HFFc6 (cell line): ENCODE data around the gene FRMD1. TPM values are rescaled to one million over a fixed set of nuclear protein-coding genes. Genes with fewer than 3 reads are reported as not detected.

Source experiments
- DNase-seq: peaks from one replicate; pipeline ENCODE4 v3.0.0-alpha.2; 2018
- H3K27ac Mint-ChIP-seq: 2 replicates; pipeline ENCODE4 v1.8.0; 2020; ENCODE audit warnings: mild to moderate bottlenecking, mixed read lengths
- H3K27me3 Mint-ChIP-seq: 2 replicates; pipeline ENCODE4 v1.8.0; 2021; ENCODE audit warnings: mild to moderate bottlenecking, moderate library complexity, mixed read lengths; ENCODE audit not compliant: insufficient read depth
- H3K36me3 Mint-ChIP-seq: 2 replicates; pipeline ENCODE4 v1.8.0; 2021; ENCODE audit warnings: low read depth, mixed read lengths
- H3K4me1 Mint-ChIP-seq: 2 replicates; pipeline ENCODE4 v1.8.0; 2020; ENCODE audit warnings: low read depth, mixed read lengths
- H3K4me3 Mint-ChIP-seq: 2 replicates; pipeline ENCODE4 v1.8.0; 2020; ENCODE audit warnings: mild to moderate bottlenecking, moderate library complexity, mixed read lengths
- H3K9me3 Mint-ChIP-seq: 2 replicates; pipeline ENCODE4 v1.8.0; 2020; ENCODE audit warnings: mild to moderate bottlenecking, mixed read lengths
- CTCF ChIP-seq: fragments of 200-600 bp; sonication (generic); IDR thresholded peaks from 2 replicates; pipeline ENCODE4 v1.5.0; 2021; ENCODE audit warnings: antibody characterized with exemption, mild to moderate bottlenecking
- total RNA-seq, 6 experiments: library from RNA; stranded (reverse); fragmentation: NEBNext Ultra II Directional; extraction: Animal tissue kit (Norgen Biotek cat#: 25700); gene quantifications; 2 replicates in 1 of 6; 3 replicates in 5 of 6; pipeline ENCODE4 v1.2.3, GENCODE V29; 2021

The FRMD1 gene
- total RNA-seq, 6 experiments from 2014 or later = not detected

DNA sequence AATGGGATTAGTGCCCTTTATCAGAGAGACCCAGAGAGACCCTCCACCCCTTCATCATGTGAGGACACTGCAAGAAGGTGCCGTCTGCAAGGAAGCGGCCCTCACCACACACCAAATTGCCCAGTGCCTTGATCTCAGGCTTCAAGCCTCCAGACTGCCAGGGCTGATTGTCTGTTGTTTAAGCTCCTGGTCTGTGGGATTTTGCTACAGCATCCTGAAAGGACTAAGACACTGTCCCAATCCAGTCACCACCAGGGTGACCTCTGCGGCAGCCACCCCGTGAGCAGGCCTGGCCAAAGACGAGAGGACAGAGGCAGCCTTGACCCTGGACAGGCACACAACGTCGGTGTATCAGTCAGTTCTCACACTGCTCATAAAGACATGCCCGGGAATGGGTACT lies 13.5 kb upstream of the FRMD1 start:
- H3K9me3 Mint-ChIP-seq = peaks cover 13% of the 10 kb centered on the region; the same call in 1 of the 2 replicates
- no peaks in the 10 kb centered on the region for H3K36me3 Mint-ChIP-seq

GRCh38 chr6:168091381-168092264 lies 12.6 kb upstream of the FRMD1 start:
- H3K4me3 Mint-ChIP-seq = no peak overlapping the region
- H3K4me1 Mint-ChIP-seq = no peaks in the 10 kb centered on the region
- DNase-seq = no peak
- TF ChIP-seq CTCF = no peak
- H3K36me3 Mint-ChIP-seq = no peaks in the 10 kb centered on the region
- peaks cover 24% of the 10 kb centered on the region for H3K27me3 Mint-ChIP-seq
- H3K27ac Mint-ChIP-seq = no peak overlapping the region
- peaks cover 13% of the 10 kb centered on the region; the same call in 1 of the 2 replicates for H3K9me3 Mint-ChIP-seq

More for the DNA sequence above, 13.5 kb upstream of the FRMD1 start:
- H3K27me3 Mint-ChIP-seq = peaks cover 23% of the 10 kb centered on the region
- H3K4me1 Mint-ChIP-seq = no peaks in the 10 kb centered on the region
- no peak for DNase-seq
- no peak overlapping the region for H3K4me3 Mint-ChIP-seq
- H3K27ac Mint-ChIP-seq = no peak overlapping the region
- no peak for TF ChIP-seq CTCF

DNA sequence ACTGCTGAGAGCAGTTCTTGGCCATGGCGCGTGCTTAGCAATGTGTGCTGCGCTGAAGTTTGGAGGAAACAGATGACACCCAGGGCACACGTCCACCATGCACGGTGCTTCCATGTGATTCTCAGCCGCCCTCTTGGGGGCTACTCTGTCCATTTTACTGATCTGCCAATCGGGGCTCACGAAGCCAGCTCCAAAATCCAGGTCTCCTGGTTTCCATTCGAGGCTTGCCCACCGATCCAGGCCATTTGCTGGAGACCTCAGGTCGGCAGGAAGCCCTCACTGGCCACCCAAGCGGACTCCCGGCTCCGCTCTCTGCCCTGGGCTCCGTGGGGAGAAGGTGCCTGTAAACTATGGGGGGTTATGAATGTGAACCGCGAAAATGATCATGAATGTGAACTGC lies 11.7 kb upstream of the FRMD1 start:
- TF ChIP-seq CTCF = no peak
- Mint-ChIP-seq H3K27ac (no peak overlapping the region), H3K36me3 (no peaks in the 10 kb centered on the region), H3K9me3 (peaks cover 13% of the 10 kb centered on the region; the same call in 1 of the 2 replicates), H3K4me3 (no peak overlapping the region), H3K27me3 (peaks cover 23% of the 10 kb centered on the region), H3K4me1 (no peaks in the 10 kb centered on the region)
- DNase-seq = no peak

GRCh38 chr6:168090064-168090690 lies 11.2 kb upstream of the FRMD1 start:
- no peak for TF ChIP-seq CTCF
- Mint-ChIP-seq H3K27ac (no peak overlapping the region), H3K4me3 (no peak overlapping the region), H3K36me3 (no peaks in the 10 kb centered on the region), H3K4me1 (no peaks in the 10 kb centered on the region), H3K27me3 (peaks cover 23% of the 10 kb centered on the region), H3K9me3 (peaks cover 13% of the 10 kb centered on the region; the same call in 1 of the 2 replicates)
- no peak for DNase-seq

- Mint-ChIP-seq H3K36me3 (no peaks in the 10 kb centered on the region), H3K4me3 (no peak overlapping the region), H3K27me3 (peaks cover 23% of the 10 kb centered on the region), H3K27ac (no peak overlapping the region), H3K9me3 (peaks cover 13% of the 10 kb centered on the region; the same call in 1 of the 2 replicates), H3K4me1 (no peaks in the 10 kb centered on the region)
- no peak for DNase-seq
- no peak for TF ChIP-seq CTCF
These were observed 10.4 kb upstream of the FRMD1 start for GRCh38 chr6:168089186-168090063.
